Mucosa of descending colon (tissue), 3 donors: ENCODE measurements around the gene GRB7. TPM values are rescaled to one million over a fixed set of nuclear protein-coding genes. Genes with fewer than 3 reads are reported as not detected.

Source experiments
- ATAC-seq: fragments of 200-7000 bp; cut with Tn5 transposase; one replicate; pipeline ENCODE4 v1.9.1; 2020; ENCODE audit warnings: mild to moderate bottlenecking, moderate library complexity
- DNase-seq, 3 donors: peaks; one replicate each; pipeline ENCODE4 v3.0.0-alpha.2; 2020
- H3K36me3 ChIP-seq: fragments of 200-600 bp; one replicate; pipeline ENCODE4 v1.8.0; 2021; ENCODE audit warnings: low read depth, mild to moderate bottlenecking
- H3K4me1 ChIP-seq: fragments of 200-600 bp; one replicate; pipeline ENCODE4 v1.8.0; 2021; ENCODE audit warnings: low read depth, mild to moderate bottlenecking
- H3K4me3 ChIP-seq: fragments of 200-600 bp; one replicate; pipeline ENCODE4 v1.8.0; 2021; ENCODE audit warnings: mild to moderate bottlenecking
- H3K9me3 ChIP-seq: fragments of 200-600 bp; one replicate; pipeline ENCODE4 v1.8.0; 2021; ENCODE audit warnings: mild to moderate bottlenecking
- intact Hi-C, 2 donors: fragments of 100-400 bp; cut with DNase I in 1 of 2; cut with micrococcal nuclease in 1 of 2; formaldehyde crosslinking; loops; one replicate each; pipeline versions ENCODE4 v1.11.0 to v1.11.1; 2022; cut with DNase I, micrococcal nuclease
- total RNA-seq, 3 donors: library from RNA; stranded (reverse); fragmentation: NEBNext Ultra II Directional in 2 of 3; extraction: Animal tissue kit (Norgen Biotek cat#: 25700) in 2 of 3; gene quantifications; one replicate each; pipeline versions ENCODE4 v1.2.1 to v1.2.4, GENCODE V29; 2021 to 2023
- TF ChIP-seq, protein P1 (sequence below): fragments of 200-600 bp; IDR thresholded peaks from one replicate; pipeline ENCODE4 v1.8.0; 2022; ENCODE audit warnings: antibody characterized with exemption, mild to moderate bottlenecking
- donor health status: DM: no; HTN: no; CAD: no; lungs with moderate emphysema.
- donor health status: DM: no; HTN: no; CAD: no.
- donor health status: DM: no; HTN: yes; CAD: no.

GRB7 gene
- total RNA-seq, 3 donors from 2014 or later, result 13.6 to 49.0 (median 28.0) TPM

DNA sequence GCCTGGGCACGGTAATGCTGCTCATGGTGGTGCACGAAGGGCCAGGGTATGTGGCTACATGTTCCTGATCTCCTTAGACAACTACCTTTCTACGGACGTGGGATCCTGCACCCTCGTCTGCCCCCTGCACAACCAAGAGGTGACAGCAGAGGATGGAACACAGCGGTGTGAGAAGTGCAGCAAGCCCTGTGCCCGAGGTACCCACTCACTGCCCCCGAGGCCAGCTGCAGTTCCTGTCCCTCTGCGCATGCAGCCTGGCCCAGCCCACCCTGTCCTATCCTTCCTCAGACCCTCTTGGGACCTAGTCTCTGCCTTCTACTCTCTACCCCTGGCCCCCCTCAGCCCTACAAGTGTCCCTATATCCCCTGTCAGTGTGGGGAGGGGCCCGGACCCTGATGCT, 25.9 kb upstream of the GRB7 start:
- H3K4me1 ChIP-seq, result peaks cover 22% of the 10 kb centered on the region
- H3K4me3 ChIP-seq, result no peak overlapping the region
- H3K36me3 ChIP-seq, result peaks cover 4% of the 10 kb centered on the region
- DNase-seq (peak in 1 of 3 donors; percentile 27), ATAC-seq (no peak)
- no peaks in the 10 kb centered on the region for H3K9me3 ChIP-seq
- intact Hi-C loops, result no loop called here
- TF ChIP-seq, protein P1, sequence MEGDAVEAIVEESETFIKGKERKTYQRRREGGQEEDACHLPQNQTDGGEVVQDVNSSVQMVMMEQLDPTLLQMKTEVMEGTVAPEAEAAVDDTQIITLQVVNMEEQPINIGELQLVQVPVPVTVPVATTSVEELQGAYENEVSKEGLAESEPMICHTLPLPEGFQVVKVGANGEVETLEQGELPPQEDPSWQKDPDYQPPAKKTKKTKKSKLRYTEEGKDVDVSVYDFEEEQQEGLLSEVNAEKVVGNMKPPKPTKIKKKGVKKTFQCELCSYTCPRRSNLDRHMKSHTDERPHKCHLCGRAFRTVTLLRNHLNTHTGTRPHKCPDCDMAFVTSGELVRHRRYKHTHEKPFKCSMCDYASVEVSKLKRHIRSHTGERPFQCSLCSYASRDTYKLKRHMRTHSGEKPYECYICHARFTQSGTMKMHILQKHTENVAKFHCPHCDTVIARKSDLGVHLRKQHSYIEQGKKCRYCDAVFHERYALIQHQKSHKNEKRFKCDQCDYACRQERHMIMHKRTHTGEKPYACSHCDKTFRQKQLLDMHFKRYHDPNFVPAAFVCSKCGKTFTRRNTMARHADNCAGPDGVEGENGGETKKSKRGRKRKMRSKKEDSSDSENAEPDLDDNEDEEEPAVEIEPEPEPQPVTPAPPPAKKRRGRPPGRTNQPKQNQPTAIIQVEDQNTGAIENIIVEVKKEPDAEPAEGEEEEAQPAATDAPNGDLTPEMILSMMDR, result no peak

DNA sequence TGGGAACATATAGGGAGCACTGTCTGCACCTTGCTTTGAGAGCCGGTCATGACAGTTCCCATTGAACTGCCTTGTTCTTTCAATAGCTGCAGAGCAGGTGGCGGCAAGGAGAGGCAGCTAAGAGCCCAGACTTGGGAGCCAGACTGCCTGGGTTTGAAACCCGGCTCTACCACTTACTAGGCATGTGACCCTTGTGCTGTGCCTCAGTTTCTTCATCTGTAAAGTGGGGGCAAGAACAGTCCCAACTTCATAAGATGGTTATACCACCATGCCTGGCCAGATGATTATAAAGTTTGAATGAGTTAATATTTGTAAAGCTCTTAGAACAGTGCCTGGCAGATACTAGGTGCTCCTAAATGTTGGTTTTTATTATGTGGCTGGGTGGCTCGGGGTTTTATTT, 23.5 kb upstream of the GRB7 start:
- H3K9me3 ChIP-seq, result no peaks in the 10 kb centered on the region
- DNase-seq, result peak in 1 of 3 donors; percentile 7
- H3K36me3 ChIP-seq, result peaks cover 4% of the 10 kb centered on the region
- ATAC-seq, result no peak
- peaks cover 22% of the 10 kb centered on the region for H3K4me1 ChIP-seq
- no peak overlapping the region for H3K4me3 ChIP-seq
- TF ChIP-seq, protein P1, result no peak
- intact Hi-C loops, result no loop called here

DNA sequence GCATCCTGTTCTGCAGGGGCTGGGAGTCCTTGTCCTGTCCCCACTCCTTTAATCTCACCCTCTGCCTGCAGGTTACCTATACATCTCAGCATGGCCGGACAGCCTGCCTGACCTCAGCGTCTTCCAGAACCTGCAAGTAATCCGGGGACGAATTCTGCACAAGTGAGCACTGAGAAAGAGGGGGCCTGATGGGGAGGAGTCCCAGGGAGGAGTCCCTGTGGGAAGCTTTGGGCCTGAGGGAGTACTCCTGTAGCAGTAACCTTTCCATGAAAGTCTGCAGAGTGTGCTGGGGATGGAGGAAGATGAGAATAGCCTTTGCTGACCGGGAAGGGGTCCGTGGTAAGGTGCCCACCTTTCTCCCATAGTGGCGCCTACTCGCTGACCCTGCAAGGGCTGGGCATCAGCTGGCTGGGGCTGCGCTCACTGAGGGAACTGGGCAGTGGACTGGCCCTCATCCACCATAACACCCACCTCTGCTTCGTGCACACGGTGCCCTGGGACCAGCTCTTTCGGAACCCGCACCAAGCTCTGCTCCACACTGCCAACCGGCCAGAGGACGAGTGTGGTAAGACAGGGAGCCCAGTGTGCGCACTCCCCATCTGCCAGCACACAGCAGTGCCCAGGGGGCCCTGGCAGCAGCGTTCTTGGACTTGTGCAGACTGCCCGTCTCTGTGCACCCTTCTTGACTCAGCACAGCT, 22.2 kb upstream of the GRB7 start:
- no peak for ATAC-seq
- H3K36me3 ChIP-seq, result peaks cover 4% of the 10 kb centered on the region

DNA sequence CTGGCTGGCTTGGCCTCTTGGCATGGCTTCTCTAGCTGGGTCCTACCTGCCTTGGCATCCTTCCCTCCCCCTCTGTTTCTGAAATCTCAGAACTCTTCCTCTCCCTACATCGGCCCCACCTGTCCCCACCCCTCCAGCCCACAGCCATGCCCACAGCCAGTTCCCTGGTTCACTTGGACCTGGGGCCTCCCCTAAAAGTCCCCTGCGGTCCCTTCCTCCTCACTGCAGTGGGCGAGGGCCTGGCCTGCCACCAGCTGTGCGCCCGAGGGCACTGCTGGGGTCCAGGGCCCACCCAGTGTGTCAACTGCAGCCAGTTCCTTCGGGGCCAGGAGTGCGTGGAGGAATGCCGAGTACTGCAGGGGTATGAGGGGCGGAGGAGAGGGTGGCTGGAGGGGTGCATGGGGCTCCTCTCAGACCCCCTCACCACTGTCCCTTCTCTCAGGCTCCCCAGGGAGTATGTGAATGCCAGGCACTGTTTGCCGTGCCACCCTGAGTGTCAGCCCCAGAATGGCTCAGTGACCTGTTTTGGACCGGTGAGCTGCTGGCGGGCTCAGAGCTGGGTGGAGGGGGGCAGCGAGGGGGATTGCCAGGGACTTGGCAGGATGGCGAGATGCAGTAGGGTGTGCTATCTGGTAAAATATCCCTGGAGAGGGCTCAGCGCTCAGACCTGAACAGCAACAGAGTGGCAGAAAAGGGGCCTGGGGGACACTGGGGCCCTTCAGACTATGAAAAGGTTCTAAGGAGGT, 21.5 kb upstream of the GRB7 start:
- peaks cover 4% of the 10 kb centered on the region for H3K36me3 ChIP-seq
- ATAC-seq (peak; percentile 48), DNase-seq (peak in 2 of 3 donors; percentile 53 to 57)
- TF ChIP-seq, protein P1, result no peak
- no peaks in the 10 kb centered on the region for H3K9me3 ChIP-seq
- H3K4me3 ChIP-seq, result no peak overlapping the region
- peaks cover 22% of the 10 kb centered on the region for H3K4me1 ChIP-seq
- intact Hi-C loops, result no loop called here

More for the DNA sequence above, 22.2 kb upstream of the GRB7 start:
- Histone ChIP-seq H3K9me3 (no peaks in the 10 kb centered on the region), H3K4me3 (no peak overlapping the region), H3K4me1 (peaks cover 22% of the 10 kb centered on the region)
- TF ChIP-seq, protein P1, result no peak
- intact Hi-C loops, result no loop called here
- peak in 1 of 3 donors; percentile 51 for DNase-seq

DNA sequence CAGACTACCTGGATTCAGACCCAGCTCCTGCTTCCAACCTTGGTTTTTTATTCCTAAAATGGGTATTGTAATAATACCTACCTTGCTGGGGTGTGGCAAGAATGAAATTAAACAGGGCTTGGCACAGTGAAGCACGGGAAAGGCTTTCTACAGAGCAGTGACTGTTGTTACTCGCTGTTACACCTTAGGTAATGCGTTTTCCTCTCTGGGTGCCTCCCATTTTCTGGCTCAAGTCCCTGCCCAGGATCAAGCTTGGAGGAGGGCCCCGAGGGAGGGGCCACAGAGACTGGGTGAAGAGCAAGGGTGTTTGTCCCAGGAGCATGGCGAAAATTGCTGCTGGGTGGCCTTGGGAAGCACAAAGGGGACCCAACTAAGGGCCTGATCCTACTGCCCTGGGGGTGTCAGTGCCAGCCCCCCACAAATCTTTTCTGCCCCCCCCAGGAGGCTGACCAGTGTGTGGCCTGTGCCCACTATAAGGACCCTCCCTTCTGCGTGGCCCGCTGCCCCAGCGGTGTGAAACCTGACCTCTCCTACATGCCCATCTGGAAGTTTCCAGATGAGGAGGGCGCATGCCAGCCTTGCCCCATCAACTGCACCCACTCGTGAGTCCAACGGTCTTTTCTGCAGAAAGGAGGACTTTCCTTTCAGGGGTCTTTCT, 20.7 kb upstream of the GRB7 start:
- TF ChIP-seq, protein P1, result no peak
- Histone ChIP-seq H3K4me1 (peaks cover 22% of the 10 kb centered on the region), H3K36me3 (peaks cover 2% of the 10 kb centered on the region), H3K4me3 (no peak overlapping the region), H3K9me3 (no peaks in the 10 kb centered on the region)
- intact Hi-C loops, result no loop called here
- ATAC-seq, result peak; percentile 93
- peak; percentile 68 to 86 (median 85) for DNase-seq
